ENCODE data around the gene LENG1.

Gene LENG1

DNA sequence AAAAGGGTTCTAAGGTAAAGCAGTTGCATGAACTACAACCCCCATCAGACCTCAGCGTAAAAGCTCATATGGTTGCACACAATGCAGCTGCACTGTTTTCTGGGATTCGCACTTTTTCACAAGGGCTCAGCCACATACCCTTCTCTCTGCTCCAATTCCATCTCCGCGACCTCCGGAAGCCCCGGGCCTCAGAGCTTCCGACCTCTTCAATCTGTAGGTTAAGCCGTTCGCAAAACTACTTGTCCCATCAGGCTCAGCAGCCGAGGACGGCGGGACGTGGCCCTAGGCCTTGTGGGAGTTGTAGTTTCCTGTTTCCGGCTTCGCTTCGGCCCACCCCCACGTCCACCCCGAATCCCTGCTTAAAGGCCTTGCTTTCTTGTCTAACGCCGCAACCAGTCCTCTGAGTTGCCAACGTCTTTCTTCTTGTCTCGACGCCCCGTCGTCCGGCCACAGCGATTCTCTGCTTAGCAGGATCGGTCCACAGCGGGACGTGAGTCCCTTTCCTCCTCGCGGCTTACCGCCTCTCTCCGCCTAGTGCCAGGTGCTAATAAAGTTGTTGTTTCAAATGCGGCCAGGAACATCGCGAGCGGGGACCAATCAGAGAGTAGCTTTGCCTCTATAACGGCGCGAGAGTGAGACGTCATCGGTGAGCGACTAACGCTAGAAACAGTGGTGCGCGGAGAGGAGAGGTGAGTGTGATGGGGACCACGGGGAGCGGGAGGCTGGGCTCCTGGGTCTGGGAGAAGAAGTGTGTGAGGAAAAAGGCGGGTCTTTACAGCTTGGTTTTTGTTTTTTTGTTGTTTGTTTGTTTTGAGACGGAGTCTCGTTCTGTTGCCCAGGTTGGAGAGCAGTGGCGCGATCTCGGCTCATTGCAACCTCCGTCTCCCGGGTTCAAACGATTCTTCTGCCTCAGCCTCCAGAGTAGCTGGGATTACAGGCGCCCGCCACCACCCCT lies 44.1 kb downstream of the LENG1 start, which contains the start of the genes PRPF31 and TFPT:
TSS of gene PRPF31 (plus strand) at position 646 of the 955 bp plus-strand sequence. CDS start 2,525 bp downstream, outside the sequence.
TSS of gene TFPT (minus strand) at position 549 of the 955 bp plus-strand sequence. CDS start at position 161, 388 bp downstream.
- peaks cover 49% of the 10 kb centered on the region for H3K36me3 ChIP-seq (ENCODE audit: insufficient read depth, low read length)
- TF ChIP-seq CTCF (IDR thresholded peaks at IDR 0.05; ENCODE audit: borderline replicate concordance, extremely low read depth, low read length, poor library complexity, severe bottlenecking) (no peak), EZH2 (IDR thresholded peaks at IDR 0.05; ENCODE audit: borderline replicate concordance, low read depth, low read length, severe bottlenecking) (no peak)
- no peaks in the 10 kb centered on the region for H3K9me3 ChIP-seq (ENCODE audit: insufficient read depth, low read length, severe bottlenecking)
- peak within 1 kb of the TSS; percentile 79 for H3K9ac ChIP-seq (ENCODE audit: low read depth, low read length)
- peaks cover 67% of the 10 kb centered on the region for H3K79me2 ChIP-seq (ENCODE audit: insufficient read depth, low read length)
- peak within 1 kb of the TSS; percentile 94 for H3K4me2 ChIP-seq (ENCODE audit: insufficient read depth, low read length)
- peak within 1 kb of the TSS; percentile 89 for H2AFZ ChIP-seq (ENCODE audit: low read depth, low read length)
- H3K27me3 ChIP-seq (ENCODE audit: insufficient read depth, low read length, poor library complexity) = no peaks in the 10 kb centered on the region
- DNase-seq (peak; percentile 96), ATAC-seq (ENCODE audit: insufficient read depth, low read depth) (peak; percentile 86)
- H3K27ac ChIP-seq (ENCODE audit: low read length) = peak within 1 kb of the TSS; percentile 92
- peaks cover 27% of the 10 kb centered on the region for H3K4me1 ChIP-seq (ENCODE audit: insufficient read depth, low read length)
- peak within 1 kb of the TSS; percentile 95 to 96 for H3K4me3 ChIP-seq (ENCODE audit: low read depth in 1 of 2, low read length in 2 of 2)
- peaks cover 31% of the 10 kb centered on the region for H4K20me1 ChIP-seq (ENCODE audit: insufficient read depth, low read length)

DNA sequence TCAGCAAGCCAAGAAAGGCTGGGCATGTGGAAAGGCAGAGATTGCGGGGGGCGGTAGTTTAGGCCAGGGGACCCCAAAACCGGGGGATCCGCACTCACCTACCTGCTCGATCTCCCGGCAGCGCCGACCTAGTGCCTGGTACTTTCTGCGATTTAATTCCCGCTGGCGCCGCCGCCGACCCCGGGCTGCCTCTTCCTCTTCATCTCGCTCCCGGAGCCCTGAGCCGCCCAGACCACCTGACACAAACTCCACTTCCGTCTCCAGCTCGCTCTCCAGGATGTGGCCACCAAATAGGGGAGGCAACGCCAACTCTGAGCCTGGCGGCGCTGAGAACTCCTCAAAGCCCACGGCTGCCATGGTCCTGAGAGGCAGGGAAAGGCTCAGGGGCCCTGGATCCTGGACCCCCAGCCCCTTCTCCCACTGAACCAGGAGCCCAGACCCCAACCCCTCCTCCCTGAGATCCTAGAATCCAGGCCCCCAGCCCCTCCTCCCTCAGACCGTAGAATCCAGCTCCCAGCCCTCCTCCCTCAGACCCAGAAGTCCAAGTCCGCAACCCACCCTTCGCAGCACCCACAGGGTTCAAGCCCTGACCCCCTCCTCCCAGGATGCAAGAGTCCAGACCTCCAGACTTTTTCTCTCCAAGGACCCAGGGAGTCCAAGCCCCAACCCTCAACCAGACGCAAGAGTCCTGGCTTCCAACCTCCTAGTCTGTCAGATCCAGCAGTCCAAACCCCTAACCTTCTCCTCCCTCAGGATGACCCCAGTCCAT lies 45.0 kb downstream of the LENG1 start:
- H3K27ac ChIP-seq (ENCODE audit: low read length) = peak overlapping the region; percentile 92
- H3K4me3 ChIP-seq (ENCODE audit: low read depth in 1 of 2, low read length in 2 of 2) = peak overlapping the region; percentile 95 to 96
- H2AFZ ChIP-seq (ENCODE audit: low read depth, low read length) = peak overlapping the region; percentile 89
- ATAC-seq (ENCODE audit: insufficient read depth, low read depth) (peak; percentile 82), DNase-seq (peak; percentile 85)
- H3K27me3 ChIP-seq (ENCODE audit: insufficient read depth, low read length, poor library complexity) = no peaks in the 10 kb centered on the region
- peaks cover 36% of the 10 kb centered on the region for H4K20me1 ChIP-seq (ENCODE audit: insufficient read depth, low read length)
- peak overlapping the region; percentile 94 for H3K4me2 ChIP-seq (ENCODE audit: insufficient read depth, low read length)
- peaks cover 49% of the 10 kb centered on the region for H3K36me3 ChIP-seq (ENCODE audit: insufficient read depth, low read length)
- peaks cover 27% of the 10 kb centered on the region for H3K4me1 ChIP-seq (ENCODE audit: insufficient read depth, low read length)
- H3K9ac ChIP-seq (ENCODE audit: low read depth, low read length) = peak overlapping the region; percentile 79
- H3K79me2 ChIP-seq (ENCODE audit: insufficient read depth, low read length) = peaks cover 76% of the 10 kb centered on the region
- TF ChIP-seq CTCF (IDR thresholded peaks at IDR 0.05; ENCODE audit: borderline replicate concordance, extremely low read depth, low read length, poor library complexity, severe bottlenecking) (peak; percentile 12), EZH2 (IDR thresholded peaks at IDR 0.05; ENCODE audit: borderline replicate concordance, low read depth, low read length, severe bottlenecking) (no peak)
- no peaks in the 10 kb centered on the region for H3K9me3 ChIP-seq (ENCODE audit: insufficient read depth, low read length, severe bottlenecking)

DNA sequence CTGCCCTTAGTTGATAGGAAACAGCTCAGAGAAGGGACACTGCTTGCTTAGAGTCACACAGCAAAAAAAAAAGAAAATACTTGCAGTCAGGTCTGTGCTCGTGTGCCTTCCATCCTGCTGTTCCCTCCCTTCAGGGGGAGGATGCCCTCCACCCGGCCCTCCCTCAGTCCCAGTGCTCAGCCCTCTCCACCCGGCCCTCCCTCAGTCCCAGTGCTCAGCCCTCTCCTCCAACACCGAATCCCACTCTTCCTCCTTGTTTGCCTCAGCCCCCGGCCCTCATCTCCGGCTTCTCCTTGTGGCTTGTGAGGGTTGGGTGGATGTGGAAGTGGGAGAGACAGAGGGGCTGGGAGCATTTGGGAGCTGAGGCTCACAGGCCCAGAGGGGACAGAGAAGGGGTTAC lies 49.9 kb downstream of the LENG1 start:
- no peak for TF ChIP-seq EZH2 (IDR thresholded peaks at IDR 0.05; ENCODE audit: borderline replicate concordance, low read depth, low read length, severe bottlenecking)
- Histone ChIP-seq H3K79me2 (ENCODE audit: insufficient read depth, low read length) (peaks cover 74% of the 10 kb centered on the region), H2AFZ (ENCODE audit: low read depth, low read length) (no peak overlapping the region), H3K4me2 (ENCODE audit: insufficient read depth, low read length) (no peak overlapping the region), H3K4me3 (ENCODE audit: low read depth in 1 of 2, low read length in 2 of 2) (no peak overlapping the region), H3K27ac (ENCODE audit: low read length) (no peak overlapping the region), H3K9me3 (ENCODE audit: insufficient read depth, low read length, severe bottlenecking) (no peaks in the 10 kb centered on the region), H3K9ac (ENCODE audit: low read depth, low read length) (no peak overlapping the region), H3K4me1 (ENCODE audit: insufficient read depth, low read length) (peaks cover 19% of the 10 kb centered on the region), H4K20me1 (ENCODE audit: insufficient read depth, low read length) (peaks cover 42% of the 10 kb centered on the region), H3K27me3 (ENCODE audit: insufficient read depth, low read length, poor library complexity) (no peaks in the 10 kb centered on the region), H3K36me3 (ENCODE audit: insufficient read depth, low read length) (peaks cover 77% of the 10 kb centered on the region)
- no peak for DNase-seq
- no peak for ATAC-seq (ENCODE audit: insufficient read depth, low read depth)

Measured in DND-41 (cell line).